ENCODE measurements around the gene PARD3B. TPM values are rescaled to one million over a fixed set of nuclear protein-coding genes. Genes with fewer than 3 reads are reported as not detected.

The PARD3B gene
- total RNA-seq, 1 donor from 2014 or later, result 29.4 TPM

GRCh38 chr2:204647626-204648025 is 102.4 kb downstream of the PARD3B start:
- DNase-seq (ENCODE audit: low spot score), result no peak

DNA sequence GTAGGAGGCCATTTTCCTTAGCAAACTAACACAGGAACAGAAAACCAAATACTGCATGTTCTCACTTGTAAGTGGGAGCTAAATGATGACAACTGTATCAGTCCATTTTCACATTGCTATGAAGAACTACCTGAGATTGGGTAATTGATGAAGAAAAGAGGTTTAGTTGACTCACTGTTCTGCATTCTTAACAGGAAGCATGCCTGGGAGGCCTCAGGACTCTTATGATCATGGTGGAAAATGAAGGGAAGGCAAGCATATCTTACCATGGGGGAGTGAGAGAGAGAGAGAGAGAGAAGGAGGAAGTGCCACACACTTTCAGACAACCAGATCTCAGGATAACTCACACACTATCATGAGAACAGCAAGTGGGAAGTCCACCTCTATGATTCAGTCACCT is 105.3 kb downstream of the PARD3B start:
- no peak for DNase-seq (ENCODE audit: low spot score)

DNA sequence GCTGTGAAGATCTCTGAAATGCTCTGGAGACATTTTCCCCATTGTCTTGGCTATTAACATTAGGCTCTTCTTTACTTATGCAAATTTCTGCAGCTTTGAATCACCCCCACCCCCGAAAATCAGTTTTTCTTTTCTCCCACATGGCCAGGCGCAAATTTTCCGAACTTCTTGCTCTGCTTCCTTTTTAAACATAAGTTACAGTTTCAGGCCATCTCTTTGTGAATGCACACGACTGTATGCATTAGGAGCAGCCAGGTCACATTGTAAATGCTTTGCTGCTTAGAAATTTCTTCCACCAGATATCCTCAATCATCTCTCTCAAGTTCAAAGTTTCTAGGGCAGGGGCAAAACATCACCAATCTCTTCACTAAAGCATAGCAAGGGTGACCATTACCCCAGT is 106.8 kb downstream of the PARD3B start:
- no peak for DNase-seq (ENCODE audit: low spot score)

DNA sequence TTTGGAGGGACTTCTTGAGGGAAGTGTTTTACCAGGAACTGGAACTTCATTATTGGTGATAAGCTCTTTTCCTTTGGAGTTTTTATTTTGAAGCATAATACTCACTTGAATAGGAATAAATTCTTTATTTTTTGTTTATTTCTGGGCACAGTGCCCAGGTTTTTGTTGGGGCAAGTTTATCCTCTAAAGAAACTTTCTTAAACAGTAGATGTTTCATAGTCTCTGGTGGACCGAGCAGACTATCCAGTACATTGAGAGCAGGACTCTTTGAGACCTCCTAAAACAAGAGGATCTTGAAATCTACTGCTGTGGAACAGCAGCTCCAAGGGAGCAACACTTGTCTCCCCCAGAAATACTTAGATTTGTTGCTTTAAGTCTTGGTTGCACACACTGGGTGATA is 109.4 kb downstream of the PARD3B start:
- no peak for DNase-seq (ENCODE audit: low spot score)

- DNase-seq (ENCODE audit: low spot score), result no peak
These were observed 109.8 kb downstream of the PARD3B start for GRCh38 chr2:204655101-204655500.

- no peak for DNase-seq (ENCODE audit: low spot score)
These were observed 110.4 kb downstream of the PARD3B start for GRCh38 chr2:204655626-204656025.

DNA sequence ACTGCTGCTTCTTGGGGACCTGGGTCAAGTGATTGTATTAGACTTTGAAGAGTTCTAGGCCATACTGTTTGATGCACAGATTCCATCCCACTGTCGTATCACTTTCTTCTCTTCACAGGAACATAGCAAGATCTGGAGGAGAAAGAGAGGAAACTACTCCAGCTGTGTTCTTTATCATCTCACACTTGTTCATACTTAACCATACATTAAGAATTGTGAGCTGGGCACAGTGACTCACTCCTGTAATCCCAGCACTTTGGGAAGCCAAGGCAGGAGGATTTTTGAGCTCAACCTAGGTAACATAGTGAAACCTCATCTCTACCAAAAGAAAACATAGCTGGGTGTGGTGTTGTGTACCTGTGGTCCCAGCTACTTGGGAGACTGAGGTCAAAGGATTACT is 111.7 kb downstream of the PARD3B start:
- DNase-seq (ENCODE audit: low spot score), result no peak

- DNase-seq (ENCODE audit: low spot score), result no peak
These were observed 117.7 kb downstream of the PARD3B start for GRCh38 chr2:204662956-204663355.

- no peak for DNase-seq (ENCODE audit: low spot score)
These were observed 118.6 kb downstream of the PARD3B start for GRCh38 chr2:204663816-204664425.

- no peak for DNase-seq (ENCODE audit: low spot score)
These were observed 119.4 kb downstream of the PARD3B start for GRCh38 chr2:204664708-204665121.

DNA sequence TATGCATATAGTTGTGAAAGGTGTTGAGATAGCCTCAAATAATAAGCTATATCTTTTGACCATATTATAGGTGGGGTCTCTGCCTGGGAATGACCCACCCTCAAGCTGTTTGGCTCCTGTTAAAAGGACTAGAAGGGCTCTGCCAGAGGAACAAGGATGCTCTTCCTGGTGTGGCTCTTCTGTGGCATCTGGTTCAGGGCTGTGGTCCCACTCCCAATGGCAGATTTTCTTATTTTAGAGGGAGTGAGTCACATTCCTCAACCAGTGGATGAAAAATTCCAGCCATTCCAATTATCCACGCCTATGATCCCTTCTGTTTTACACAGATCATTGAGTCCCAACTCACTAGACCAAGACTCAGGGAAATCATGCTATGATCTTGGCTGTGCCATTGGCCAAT is 119.9 kb downstream of the PARD3B start:
- DNase-seq (ENCODE audit: low spot score), result no peak

DNA sequence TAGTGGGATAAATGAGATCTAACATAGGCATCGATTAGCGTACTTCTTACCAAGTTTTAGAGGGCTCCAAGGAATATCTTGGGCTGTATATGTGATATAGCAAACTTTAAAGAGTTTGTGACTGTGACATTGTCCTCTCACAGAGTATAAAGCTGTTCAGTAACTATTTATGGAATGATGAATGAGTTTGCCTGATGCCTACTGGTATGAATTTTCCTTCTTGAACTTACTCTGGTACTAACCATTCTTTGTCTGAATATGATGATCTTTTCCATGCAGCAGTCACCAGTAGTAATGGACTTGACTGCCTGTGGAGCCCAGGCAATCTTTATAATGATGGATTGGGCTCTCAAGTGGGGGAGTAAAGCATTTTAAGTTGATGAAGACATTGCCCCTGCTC is 120.5 kb downstream of the PARD3B start:
- DNase-seq (ENCODE audit: low spot score), result no peak

- no peak for DNase-seq (ENCODE audit: low spot score)
These were observed 122.7 kb downstream of the PARD3B start for GRCh38 chr2:204667990-204668389.

DNA sequence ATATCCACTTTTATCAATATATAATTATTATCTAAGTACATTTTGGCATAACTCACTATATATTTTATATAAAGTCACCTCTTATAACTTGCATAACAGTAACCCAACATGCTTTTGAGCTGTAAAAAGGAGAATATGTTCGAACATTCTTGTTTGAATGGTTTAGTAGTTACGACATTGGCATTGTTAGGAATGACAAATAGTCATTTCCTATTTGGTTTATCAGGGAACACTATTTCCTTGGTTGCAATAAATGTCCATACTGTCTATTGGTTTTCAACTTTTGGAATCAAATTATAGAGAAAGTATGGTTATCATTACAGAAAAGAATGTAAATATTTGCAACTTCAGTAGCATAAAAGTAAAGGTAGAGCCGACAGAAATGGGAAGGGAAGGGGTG is 124.1 kb downstream of the PARD3B start:
- no peak for DNase-seq (ENCODE audit: low spot score)

- DNase-seq (ENCODE audit: low spot score), result no peak
These were observed 124.8 kb downstream of the PARD3B start for GRCh38 chr2:204670124-204670523.

DNA sequence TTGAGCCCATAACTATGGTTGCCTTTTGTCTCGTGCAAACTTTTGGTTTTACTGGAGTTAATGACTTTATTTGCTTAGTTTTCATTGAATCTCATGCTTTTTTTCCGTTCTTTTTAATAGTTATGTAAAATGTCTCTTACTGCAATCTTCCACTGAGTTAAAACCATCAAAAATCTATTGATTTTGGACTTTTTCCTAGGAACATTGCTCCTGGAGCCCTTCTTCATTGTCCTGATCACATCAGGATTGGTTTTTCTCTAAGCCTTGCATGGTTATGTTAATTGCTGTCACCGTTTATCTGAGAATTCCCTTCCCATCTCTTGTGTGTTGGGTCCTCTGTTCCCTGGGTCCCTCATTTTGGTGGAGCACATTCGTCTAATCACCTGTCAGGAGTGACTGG is 125.5 kb downstream of the PARD3B start:
- no peak for DNase-seq (ENCODE audit: low spot score)

- no peak for DNase-seq (ENCODE audit: low spot score)
These were observed 127.5 kb downstream of the PARD3B start for GRCh38 chr2:204672772-204673171.

GRCh38 chr2:204673877-204674276 is 128.6 kb downstream of the PARD3B start:
- DNase-seq (ENCODE audit: low spot score), result no peak

- peak; percentile 67 for DNase-seq (ENCODE audit: low spot score)
These were observed 132.8 kb downstream of the PARD3B start for GRCh38 chr2:204678031-204678430.

DNA sequence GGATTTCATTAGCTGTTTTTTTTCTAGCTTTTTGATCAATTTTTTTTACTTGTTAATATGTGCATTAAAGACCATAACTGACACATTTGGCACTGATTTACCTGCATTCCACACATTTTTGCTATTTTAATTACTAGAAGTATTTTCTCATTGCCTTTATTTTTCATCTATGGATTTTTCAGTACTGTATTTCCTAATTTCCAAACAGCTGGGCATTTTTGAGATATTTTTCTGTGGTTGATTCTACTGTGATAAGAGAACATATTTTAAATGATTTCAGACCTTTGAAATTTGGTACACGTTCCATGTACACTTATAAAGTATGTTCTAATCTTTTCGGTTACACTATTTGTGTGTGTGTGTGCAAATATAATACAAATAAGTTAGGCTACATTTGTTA is 135.3 kb downstream of the PARD3B start:
- DNase-seq (ENCODE audit: low spot score), result no peak

GRCh38 chr2:204681412-204681811 is 136.1 kb downstream of the PARD3B start:
- DNase-seq (ENCODE audit: low spot score), result no peak

GRCh38 chr2:204683384-204683783 is 138.1 kb downstream of the PARD3B start:
- DNase-seq (ENCODE audit: low spot score), result no peak

DNA sequence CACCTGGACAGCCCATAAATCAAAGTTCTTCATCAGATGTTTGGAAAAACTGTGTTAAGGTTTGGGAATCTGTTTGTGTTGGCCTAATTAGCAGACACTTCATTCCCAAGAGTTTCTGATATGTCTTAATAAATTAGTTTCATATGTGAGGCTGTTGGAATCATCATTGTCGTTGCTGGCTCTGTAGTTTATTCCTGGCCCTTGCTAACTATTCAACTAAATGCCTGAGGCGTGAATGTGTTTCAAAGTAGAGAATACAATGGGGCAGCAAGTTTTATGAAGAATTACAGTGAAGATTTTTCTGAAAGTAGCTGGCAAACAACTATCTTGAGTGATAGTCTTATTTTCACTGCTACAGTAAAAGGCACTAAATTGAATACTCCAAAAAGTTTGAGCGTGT is 141.1 kb downstream of the PARD3B start:
- no peak for DNase-seq (ENCODE audit: low spot score)

- no peak for DNase-seq (ENCODE audit: low spot score)
These were observed 142.5 kb downstream of the PARD3B start for GRCh38 chr2:204687776-204688175.
